ENCODE measurements around the gene MYL5.
"Not testable (repeated sequence)": the region's sequence is repeated elsewhere in the genome, so short reads cannot be mapped to it uniquely, and the experiment has no call there.

Gene MYL5

DNA sequence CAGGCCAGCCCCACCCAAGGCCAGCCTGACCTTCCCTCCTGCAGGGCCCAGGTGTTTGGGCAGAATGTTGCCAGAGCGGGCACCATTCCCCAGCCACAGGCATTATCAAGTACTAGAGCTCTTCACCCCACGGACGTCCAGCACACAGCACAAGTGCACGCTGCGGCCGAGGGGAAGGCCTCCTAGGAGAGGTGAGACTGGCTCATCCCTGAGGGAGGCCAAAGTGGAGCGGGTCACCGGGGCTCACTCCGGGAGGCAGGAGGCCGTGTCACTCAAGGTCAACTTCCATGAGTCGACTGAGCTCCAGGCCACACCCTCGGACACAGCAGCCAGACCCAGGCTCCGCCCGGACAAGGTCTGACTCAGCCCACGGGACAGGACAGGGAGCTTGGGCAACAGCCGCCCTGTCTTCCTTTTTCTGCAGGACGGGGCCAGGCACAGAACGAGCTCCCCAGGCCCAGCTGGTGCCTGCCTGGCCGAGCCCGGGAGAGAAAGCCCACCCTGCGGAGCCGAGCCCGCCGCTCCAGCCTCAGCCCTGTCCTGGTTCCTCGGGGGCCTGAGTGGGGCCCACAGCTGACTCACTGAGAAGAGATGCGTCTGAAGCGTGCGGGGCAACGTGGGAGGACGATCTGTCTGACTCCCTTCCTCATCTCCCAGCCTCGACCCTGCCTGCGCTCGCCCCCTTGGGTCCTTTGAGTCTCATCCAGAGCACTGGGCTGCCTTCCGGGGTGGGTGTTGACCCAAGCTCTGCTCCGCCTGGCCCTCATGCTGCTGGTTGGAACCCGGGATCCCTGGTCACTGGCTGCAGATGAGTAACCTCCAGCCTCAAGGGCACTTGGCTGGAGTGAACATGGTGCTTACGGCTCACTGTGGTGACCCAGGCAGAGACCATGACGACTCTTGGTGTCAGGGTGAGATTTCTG, 13.0 kb downstream of the MYL5 start:
- no peak for DNase-seq

DNA sequence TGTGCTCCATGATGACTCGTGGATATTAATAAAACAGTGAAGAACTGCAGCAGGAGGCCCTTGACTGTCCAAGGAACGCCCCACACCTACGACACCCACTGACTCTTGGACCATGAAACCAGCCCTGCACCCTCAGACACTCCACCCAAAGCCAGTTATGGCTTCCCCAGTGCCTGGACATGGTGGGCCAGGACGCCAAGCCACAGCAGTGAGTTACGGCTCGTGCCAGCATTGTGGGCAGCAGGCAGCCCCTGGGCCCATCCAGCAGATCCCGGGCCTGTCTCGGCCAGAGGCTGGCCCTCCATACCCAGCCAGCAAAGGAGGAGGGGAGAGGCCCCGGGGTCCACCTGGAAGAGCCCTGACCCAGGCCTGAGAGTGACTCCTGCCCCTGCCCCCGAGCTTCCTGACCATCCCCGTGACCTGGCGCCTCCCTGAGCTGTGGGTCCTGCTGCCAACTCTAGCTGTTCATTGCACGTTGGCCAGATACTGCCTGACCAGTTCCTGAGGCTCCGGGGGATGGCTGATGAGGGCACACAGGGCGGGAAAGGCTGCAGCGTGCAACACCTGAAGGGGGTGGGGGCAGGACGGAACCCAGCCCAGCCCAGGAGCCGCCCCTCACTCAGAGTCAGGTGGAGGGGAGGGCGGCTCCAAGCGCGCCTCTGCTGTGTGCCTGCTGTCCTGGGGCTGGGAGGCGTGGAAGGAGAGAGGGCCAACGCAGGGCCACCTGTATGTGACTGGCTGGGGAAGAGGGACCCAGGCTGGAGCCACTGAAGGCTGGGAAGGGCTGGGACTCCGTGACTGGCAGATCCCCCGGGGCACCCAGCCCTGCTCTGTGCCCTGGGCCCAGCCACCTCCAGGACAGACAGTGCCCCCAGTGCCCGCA, 13.9 kb downstream of the MYL5 start:
- no peak for DNase-seq

DNA sequence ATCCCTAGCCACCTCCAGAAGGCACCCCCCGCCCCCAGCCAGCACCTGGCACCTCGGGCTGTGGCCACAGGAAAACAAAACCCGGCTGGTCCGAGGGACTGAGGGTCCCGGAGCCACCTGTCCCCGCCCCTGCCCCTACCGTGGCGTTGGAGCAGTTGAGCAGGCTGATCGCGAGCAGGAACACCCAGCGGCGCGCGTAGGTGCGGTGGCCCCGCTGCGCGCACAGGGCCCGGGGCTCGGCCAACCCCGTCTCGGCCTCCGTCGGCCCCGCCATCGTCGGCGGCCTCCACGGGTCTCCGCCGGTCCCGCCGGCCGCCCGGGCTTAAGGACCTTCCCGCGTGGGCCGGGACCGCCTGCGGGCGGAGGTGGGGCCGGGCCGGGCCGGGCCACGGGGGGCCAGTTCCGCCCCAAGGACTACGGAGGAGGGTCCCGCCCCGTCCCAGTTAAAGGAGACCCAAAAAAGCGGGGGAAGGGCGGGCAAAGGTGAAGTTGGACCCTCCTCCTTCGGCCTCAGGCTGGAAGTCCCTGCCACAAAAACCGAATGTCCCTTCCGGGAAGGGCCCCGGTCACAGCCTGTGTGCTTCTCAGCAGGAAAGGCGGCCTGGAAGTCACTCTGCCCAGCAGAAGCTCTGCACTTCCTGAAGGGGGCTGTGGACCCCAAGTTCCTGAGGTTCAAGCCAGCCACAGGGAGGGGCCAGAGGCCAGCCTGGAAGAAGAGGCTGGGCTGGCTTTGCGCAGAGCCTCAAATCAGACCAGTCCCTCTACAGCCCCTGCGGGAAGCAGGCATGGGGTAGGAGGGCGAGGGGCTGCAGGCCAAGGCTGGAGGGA, 14.7 kb downstream of the MYL5 start, which contains the start of gene SLC49A3:
Gene SLC49A3, minus strand, starts transcription at position 298 of the 828 bp plus-strand sequence. Its CDS starts 24 bp downstream, at position 274.
- DNase-seq: no peak

DNA sequence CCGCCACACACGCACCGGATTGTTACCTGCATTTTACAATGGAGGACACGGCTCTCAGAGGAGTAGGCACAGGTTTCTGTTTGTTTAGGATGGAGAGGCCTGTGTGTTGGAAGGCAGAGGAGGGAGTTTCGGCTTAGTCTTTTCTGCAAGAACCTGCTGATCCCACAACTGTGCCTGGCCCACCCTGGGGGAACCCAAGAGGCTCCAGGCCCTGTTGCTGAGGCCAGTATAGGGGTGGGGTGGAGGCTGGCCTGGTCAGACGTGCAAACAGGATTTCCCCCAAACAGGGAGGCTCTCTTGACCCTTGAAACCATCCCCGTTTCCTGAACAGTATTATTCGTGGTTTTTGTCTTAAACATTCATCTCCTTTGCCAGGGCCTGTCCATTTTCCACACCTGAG, 15.4 kb downstream of the MYL5 start:
- no peak for DNase-seq

GRCh38 chr4:692771-693554, 18.6 kb downstream of the MYL5 start:
- DNase-seq: no peak

GRCh38 chr4:694341-694940, 20.1 kb downstream of the MYL5 start:
- not testable (repeated sequence) for DNase-seq

DNA sequence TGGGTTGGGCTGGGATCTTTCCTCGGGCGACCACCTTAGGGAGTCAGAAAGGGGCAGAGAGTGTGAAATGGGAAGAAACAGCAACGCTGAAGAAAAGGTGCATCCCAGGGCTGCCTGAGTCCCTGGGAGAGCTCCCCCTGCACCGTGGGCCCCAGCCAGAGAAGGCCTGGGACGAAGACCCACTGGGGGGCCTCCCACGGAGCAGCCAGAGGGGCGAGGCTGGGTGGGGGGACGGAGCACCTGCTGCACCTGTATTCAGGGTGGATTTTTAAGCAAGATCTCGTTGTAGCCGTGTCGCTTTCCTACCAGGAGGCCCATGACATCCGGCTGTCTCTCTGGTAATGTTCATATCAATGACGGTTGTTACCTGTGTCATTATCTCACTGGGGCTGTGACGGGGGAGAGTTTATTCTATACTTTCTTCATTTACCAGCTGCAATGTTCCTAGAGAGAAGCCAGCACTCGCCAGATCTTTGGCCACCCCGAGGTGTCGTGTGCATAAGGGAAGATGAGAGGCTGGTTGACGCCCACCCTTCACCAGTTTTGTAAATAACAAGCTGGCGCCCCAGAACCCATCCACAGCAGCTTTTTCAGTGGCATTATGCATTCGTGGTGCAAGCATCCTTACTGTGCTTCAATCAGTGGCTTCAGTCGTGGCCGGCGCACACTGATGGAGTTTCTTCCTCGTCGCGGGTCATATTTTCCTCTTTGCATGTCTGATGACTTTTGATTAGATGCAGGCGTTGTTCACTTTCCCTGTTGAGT, 25.7 kb downstream of the MYL5 start:
- no peak for DNase-seq

DNA sequence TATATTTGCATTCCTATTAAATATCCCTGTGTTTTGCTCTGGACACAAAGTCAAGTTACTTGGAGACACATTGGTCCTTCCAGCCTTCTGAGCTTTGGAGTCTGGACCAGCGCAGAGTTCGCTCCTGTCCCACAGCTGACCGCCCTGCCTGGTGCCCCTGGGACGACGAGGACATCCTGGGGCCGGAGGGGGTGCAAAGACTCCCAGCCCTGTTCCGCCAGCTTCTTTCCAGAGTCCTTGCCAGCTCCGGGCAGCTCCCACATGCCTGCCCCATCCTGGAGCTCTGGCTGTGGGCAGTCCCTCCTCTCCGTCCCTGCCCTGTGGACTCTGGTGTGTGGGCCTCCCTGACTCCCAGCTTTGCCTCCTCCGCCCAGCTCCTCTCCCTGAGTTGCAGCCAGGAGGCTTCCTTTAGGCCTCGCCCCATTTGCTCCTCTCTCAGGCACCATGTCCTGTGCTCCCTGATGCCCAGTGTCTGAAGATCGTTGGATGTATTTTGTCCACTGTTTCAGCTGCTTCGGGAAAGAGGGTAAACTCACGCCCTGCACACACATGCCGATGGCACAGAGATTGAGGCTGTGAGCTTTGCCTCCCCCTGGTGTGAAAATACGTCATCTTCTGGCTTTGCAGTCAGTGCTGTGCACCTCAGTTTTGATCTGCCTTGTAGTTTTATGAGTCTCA, 26.4 kb downstream of the MYL5 start:
- DNase-seq: no peak

DNA sequence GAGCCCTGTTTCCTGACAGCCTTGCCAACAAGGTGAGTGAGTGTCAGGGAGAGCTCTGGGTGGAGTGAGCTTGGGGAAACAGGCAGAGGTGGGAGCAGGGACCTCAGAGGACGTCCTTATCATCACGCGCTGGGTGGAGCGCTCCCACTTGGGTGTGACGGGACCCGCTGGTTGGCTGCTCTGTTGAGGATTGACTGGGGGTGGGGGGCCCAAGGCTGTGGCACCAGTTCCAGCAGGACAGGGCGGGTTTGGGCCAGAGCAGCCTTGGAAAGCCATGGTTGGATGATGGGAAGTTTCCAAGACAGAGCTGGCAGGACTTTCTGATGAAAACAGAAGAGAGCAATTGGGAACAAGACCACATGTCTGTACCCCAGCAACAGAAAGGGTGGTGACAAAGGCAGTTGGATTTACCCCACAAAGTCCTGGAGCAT, 28.3 kb downstream of the MYL5 start:
- no peak for DNase-seq

DNA sequence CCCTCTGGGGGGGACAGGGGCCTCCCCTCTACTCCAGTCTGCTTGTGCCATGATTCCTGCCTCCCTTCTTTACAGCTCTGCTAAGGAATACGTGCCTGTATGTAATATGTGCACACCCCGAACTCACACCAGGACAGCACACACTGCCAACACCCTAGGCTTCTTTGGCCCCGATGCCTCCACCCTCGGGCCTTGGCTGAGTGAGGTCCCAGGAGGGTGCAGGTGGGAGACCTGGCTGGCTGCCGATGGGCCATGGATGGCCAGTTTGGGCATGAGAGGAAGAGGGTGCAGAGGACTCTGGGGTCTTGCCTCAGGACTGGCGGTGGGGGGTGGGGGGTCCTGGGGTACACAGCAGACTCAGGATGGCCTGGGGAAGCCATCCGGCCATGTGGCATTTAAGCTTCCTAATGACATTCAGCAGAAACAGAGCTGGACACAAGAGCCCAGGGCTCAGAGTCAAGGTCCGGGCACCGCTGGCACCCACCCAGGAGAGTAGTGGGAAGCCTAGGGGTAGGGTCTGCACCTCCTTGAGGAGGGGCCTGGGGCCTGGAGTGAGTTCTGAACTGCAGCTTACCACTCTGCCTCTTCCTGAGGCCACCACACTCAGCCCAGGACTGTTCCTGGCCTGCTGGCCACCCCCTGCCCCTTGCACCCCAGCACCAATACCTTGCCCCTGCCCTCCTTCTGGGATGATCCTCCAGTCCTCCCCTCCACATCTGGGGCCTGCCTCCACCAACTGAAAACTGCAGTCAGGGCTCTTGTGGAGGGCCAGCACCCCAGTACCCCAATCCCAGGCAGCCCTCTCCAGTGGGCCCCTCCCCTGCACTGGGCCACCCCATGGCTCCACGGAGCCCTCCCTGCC, 29.2 kb downstream of the MYL5 start:
- no peak for DNase-seq

DNA sequence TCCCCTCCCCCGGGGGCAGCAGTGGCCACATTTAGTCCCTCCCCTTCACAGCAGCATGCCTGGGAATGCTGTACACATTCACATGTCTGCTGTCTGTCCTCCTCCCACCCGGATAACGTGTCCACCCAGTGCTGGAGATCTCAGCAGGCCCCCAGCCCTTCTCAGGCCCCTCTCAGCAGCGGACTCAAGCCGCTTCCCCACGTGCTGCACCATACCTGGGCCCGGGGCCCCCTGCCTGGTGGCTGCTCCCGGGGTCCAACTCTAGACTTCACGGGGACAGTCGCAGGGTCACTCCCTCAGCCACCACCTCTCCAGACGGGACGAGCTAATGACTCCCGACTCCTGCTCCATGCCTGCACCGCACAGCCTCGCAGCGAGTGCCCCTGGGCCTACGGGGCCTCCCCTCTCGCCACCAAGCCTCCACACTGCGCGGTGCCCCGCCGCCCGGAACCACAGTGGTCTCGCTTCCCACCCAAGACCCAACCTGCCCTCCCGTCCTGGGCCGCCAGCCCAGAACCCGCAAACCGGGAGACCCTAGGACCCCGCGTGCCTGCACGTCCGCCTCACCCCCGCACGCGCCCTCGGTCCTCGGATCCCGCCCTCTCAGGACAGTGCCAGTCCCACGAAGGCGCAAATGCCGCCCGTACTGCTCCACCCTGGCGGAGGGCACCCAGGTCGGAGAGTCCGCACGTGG, 30.0 kb downstream of the MYL5 start:
- no peak for DNase-seq

DNA sequence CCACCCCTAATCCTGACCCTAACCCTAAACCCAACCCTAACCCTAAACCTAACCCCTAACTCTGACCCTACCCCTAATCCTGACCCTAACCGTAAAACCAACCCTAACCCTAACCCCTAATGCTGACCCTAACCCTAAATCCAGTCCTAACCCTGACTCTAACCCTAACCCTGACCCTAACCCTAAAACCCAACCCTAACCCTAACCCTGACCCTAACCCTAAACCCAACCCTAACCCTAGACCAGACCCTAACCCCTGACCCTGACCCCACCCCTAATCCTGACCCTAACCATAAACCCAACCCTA, 30.6 kb downstream of the MYL5 start:
- no peak for DNase-seq

- DNase-seq: peak; percentile 66
Measured at GRCh38 chr4:705278-706082, 31.1 kb downstream of the MYL5 start, which contains the start of gene PCGF3. TSS of gene PCGF3 (plus strand) at chr4:705832. CDS start at chr4:733681, 27,849 bp downstream.

DNA sequence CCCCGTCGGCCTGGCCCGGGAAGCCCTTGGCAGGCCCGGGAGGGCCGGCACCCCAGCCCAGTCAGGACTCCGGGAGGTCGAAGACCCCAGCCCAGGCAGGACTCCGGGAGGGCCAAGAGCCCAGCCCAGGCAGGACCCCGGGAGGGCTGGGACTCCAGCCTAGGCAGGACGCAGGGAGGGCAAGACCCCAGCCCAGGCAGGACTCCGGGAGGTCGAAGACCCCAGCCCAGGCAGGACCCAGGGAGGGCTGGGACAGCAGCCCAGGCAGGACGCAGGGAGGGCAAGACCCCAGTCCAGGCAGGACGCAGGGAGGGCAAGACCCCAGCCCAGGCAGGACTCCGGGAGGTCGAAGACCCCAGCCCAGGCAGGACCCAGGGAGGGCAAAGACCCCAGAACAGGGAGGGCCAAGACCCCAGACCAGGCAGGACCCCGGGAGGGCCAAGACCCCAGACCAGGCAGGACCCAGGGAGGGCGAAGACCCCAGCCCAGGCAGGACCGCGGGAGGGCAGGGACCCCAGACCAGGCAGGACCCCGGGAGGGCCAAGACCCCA, 31.8 kb downstream of the MYL5 start:
- not testable (repeated sequence) for DNase-seq

DNA sequence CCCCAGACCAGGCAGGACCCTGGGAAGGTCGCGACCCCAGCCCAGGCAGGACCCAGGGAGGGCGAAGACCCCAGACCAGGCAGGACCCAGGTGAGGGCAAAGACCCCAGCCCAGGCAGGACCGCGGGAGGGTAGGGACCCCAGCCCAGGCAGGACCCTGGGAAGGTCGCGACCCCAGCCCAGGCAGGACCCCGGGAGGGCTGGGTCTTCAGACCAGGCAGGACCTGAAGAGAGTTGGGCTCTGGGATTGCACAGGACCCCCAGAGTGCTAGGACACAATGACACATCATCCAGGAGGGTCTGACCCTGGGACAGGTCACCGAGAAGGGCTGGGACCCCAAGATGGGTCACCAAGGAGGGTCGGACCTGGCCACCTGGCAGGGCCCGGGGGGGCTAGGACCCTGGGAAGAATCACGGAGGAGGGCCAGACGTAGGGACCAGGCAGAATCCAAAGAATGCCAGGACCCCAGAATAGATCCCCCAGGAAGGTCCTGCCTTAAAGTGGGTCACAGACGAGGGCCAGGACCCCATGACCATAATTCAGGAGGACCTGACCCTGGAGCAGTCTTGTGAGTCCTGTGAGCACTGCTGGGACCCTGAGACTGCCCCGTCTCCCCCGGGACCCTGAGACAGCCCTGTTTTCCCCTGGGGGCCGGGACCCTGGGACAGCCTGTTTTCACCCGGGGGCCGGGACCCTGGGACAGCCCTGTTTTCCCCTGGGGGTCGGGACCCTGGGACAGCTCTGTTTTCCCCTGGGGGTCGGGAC, 32.7 kb downstream of the MYL5 start:
- DNase-seq: no peak

DNA sequence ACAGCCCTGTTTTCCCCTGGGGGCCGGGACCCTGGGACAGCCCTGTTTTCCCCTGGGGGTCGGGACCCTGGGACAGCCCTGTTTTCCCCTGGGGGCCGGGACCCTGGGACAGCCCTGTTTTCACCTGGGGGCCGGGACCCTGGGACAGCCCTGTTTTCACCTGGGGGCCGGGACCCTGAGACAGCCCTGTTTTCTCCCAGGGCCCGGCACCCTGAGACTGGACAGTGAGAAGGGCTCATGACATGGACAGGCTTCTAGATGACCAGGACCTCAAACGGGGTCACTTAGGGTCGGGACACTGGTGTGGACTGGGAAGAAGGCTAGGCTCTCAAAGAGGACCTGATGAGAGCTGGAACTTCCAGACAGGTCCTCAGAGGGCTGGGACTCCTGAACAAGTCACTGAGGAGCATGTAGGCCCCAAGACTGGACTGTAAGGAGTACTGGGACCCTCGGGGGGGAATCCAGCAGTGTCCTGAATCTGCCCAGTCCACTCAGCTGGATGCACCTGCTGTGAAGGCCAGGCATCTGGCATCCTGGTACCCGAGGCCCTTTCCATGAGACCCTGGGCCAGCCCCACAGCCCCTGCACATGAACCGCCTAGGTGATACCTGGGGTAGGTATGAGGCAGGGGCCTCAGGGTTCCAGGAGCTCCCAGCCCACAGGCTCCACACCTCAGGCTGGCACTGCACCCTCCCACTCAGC, 33.7 kb downstream of the MYL5 start:
- DNase-seq: no peak

All from DMS153 (cell line).